Caco-2 (cell line): Measurements from ENCODE around the gene FAM151A. TPM values are rescaled to one million over a fixed set of nuclear protein-coding genes. Genes with fewer than 3 reads are reported as not detected.

Source experiments
- BruUV-seq: library from RNA; stranded (reverse); fragments of 400-500 nt; replicated peaks from 2 replicates; lab custom pipeline; 2021; lab: Mats Ljungman, UMichigan
- CTCF ChIA-PET: fragments of 300-600 bp; sonication (Branson Sonifier 250); formaldehyde crosslinking; loops from one replicate; lab custom pipeline; 2022; ENCODE audit warnings: antibody characterized with exemption; lab: Charles Lee
- POLR2A ChIA-PET: fragments of 300-600 bp; sonication (Branson Sonifier 250); formaldehyde crosslinking; loops from one replicate; lab custom pipeline; 2022; ENCODE audit warnings: antibody characterized with exemption; lab: Charles Lee
- DNase-seq, 2 experiments: peaks; one replicate each; pipeline versions ENCODE4 v3.0.0 to v3.0.0-alpha.2; 2020 to 2022
- H3K27me3 ChIP-seq: replicated peaks from 2 replicates; pipeline ENCODE4 v1.6.0; 2011; ENCODE audit warnings: low read length; ENCODE audit not compliant: control insufficient read depth, insufficient read depth
- H3K36me3 ChIP-seq: 2 replicates; pipeline ENCODE4 v1.5.1; 2011; ENCODE audit warnings: low read length; ENCODE audit not compliant: control insufficient read depth, insufficient read depth
- H3K4me1 ChIP-seq: fragments of 250-450 bp; sonication (Bioruptor Pico); 2 replicates; pipeline ENCODE4 v1.5.1; 2020; ENCODE audit warnings: mild to moderate bottlenecking
- H3K4me3 ChIP-seq: 2 replicates; pipeline ENCODE4 v1.5.1; 2011; ENCODE audit warnings: low read depth, mild to moderate bottlenecking, control low read depth, low read length
- H3K9me3 ChIP-seq: fragments of 250-450 bp; sonication (Bioruptor Pico); 2 replicates; pipeline ENCODE4 v1.5.1; 2020; ENCODE audit warnings: mild to moderate bottlenecking, moderate library complexity
- H3K27ac Mint-ChIP-seq: one replicate; pipeline ENCODE4 v1.8.0; 2022; ENCODE audit warnings: mixed read lengths; ENCODE audit not compliant: unreplicated experiment
- H3K27me3 Mint-ChIP-seq: one replicate; pipeline ENCODE4 v1.8.0; 2022; ENCODE audit warnings: mixed read lengths; ENCODE audit not compliant: insufficient read depth, unreplicated experiment
- H3K36me3 Mint-ChIP-seq: one replicate; pipeline ENCODE4 v1.8.0; 2022; ENCODE audit warnings: mild to moderate bottlenecking, mixed read lengths; ENCODE audit not compliant: insufficient read depth, unreplicated experiment
- H3K4me1 Mint-ChIP-seq: one replicate; pipeline ENCODE4 v1.8.0; 2022; ENCODE audit warnings: low read depth, mixed read lengths; ENCODE audit not compliant: unreplicated experiment
- H3K4me3 Mint-ChIP-seq: one replicate; pipeline ENCODE4 v1.8.0; 2022; ENCODE audit warnings: mild to moderate bottlenecking, moderate library complexity, mixed read lengths; ENCODE audit not compliant: unreplicated experiment
- H3K9me3 Mint-ChIP-seq: one replicate; pipeline ENCODE4 v1.8.0; 2022; ENCODE audit warnings: mixed read lengths; ENCODE audit not compliant: unreplicated experiment
- CTCF ChIP-seq, 2 experiments: fragments of 200-600 bp in 1 of 2; IDR thresholded peaks; 1 replicate in 1 of 2; 2 replicates in 1 of 2; pipeline versions ENCODE4 v1.5.1 to v1.8.0; 2011 to 2022; ENCODE audit warnings: antibody characterized with exemption in 1 of 2, control low read depth in 1 of 2, inconsistent platforms in 1 of 2, low read depth in 1 of 2, low read length in 1 of 2, mild to moderate bottlenecking in 1 of 2, moderate library complexity in 1 of 2; ENCODE audit not compliant: insufficient read depth in 1 of 2, severe bottlenecking in 1 of 2, unreplicated experiment in 1 of 2
- intact Hi-C: fragments of 100-400 bp; cut with micrococcal nuclease; formaldehyde crosslinking; loops from one replicate; pipeline ENCODE4 v1.10.0; 2022; ENCODE audit not compliant: unreplicated experiment
- total RNA-seq: library from RNA; stranded (reverse); gene quantifications from 2 replicates; pipeline ENCODE4 v1.2.3, GENCODE V29; 2022

FAM151A gene
- total RNA-seq, 1 experiment from 2014 or later, result 22.3 TPM

DNA sequence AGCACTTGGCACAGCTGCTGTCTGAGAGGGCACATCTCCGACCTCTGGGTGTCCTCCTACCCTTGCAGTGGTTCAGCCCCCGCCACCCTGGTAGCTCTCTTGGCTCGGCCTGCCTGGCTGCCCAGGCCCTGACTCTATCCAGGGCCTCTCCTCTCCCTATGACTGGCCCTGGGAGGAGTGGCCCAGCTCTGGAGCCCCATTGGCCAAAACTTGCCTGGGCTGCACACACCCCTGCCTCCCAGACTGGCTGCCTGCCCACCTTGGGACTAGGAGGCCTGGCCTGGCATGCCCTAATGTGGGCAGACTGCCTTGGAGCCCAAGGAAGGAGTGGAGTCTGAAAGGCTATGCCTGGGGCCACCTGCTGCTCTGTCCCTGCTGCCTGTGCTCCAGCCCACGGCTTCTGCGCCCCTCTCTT, 41.7 kb downstream of the FAM151A start:
- H3K27me3 Mint-ChIP-seq, result no peaks in the 10 kb centered on the region
- intact Hi-C loops, result no loop called here
- H3K4me3 Mint-ChIP-seq, result no peak overlapping the region
- H3K27ac Mint-ChIP-seq, result no peak overlapping the region
- H3K9me3 Mint-ChIP-seq, result no peaks in the 10 kb centered on the region
- DNase-seq, result no peak
- ChIA-PET POLR2A (no interaction called here), CTCF (no interaction called here)
- no peaks in the 10 kb centered on the region for H3K36me3 Mint-ChIP-seq
- Histone ChIP-seq H3K36me3 (no peaks in the 10 kb centered on the region), H3K4me1 (no peaks in the 10 kb centered on the region), H3K4me3 (no peak overlapping the region), H3K9me3 (no peaks in the 10 kb centered on the region), H3K27me3 (no peaks in the 10 kb centered on the region)
- no TSS peak for BruUV-seq
- no peak for TF ChIP-seq CTCF (IDR thresholded peaks at IDR 0.05; ENCODE audit: insufficient read depth in 1 of 2, low read depth in 1 of 2, low read length in 1 of 2, severe bottlenecking in 1 of 2, unreplicated experiment in 1 of 2)
- peaks cover 6% of the 10 kb centered on the region for H3K4me1 Mint-ChIP-seq

DNA sequence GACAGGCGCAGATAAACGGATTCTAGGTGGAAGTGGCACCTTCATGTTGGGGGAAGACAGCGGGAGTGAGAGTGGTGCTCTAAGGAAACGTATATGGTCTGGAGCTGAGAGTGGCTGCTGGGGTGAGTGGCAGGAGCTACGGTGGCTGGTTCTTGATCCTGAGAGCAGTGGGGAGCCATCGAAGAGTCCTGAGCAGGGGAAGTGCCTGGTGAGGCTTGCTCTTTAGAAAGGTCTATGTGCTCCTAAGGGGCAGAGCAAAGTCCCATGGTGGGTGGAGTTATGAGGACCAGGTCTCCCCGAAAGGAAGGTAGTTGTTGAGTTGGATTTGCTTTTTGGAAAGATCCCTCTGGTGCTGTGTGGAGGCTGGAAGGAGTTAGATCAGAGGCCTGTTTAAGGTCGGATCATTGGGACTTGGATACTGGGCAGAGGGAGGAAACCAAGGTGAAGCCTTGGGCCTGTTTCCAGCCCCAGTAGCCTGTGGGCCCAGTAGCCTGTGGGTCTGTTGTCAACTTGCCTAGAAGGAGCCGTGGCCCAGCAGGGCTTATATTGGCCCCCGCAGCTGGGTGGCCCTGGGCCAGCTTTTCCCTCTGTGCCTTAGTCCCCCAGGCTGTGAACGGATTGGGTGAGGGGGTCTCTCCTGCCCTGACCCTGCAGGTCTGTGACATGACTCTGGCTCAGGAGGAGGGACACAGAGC, 42.3 kb downstream of the FAM151A start:
- Histone ChIP-seq H3K9me3 (no peaks in the 10 kb centered on the region), H3K4me3 (no peak overlapping the region), H3K4me1 (no peaks in the 10 kb centered on the region), H3K36me3 (no peaks in the 10 kb centered on the region), H3K27me3 (no peaks in the 10 kb centered on the region)
- Mint-ChIP-seq H3K4me3 (no peak overlapping the region), H3K9me3 (no peaks in the 10 kb centered on the region), H3K36me3 (no peaks in the 10 kb centered on the region), H3K4me1 (peaks cover 6% of the 10 kb centered on the region), H3K27ac (no peak overlapping the region), H3K27me3 (no peaks in the 10 kb centered on the region)
- TF ChIP-seq CTCF (IDR thresholded peaks at IDR 0.05; ENCODE audit: insufficient read depth in 1 of 2, low read depth in 1 of 2, low read length in 1 of 2, severe bottlenecking in 1 of 2, unreplicated experiment in 1 of 2), result no peak
- ChIA-PET POLR2A (no interaction called here), CTCF (no interaction called here)
- BruUV-seq, result no TSS peak
- intact Hi-C loops, result no loop called here
- no peak for DNase-seq

GRCh38 chr1:54579337-54579781, 44.0 kb downstream of the FAM151A start:
- Mint-ChIP-seq H3K4me3 (no peak overlapping the region), H3K27me3 (no peaks in the 10 kb centered on the region), H3K36me3 (no peaks in the 10 kb centered on the region), H3K27ac (no peak overlapping the region), H3K4me1 (peaks cover 6% of the 10 kb centered on the region), H3K9me3 (no peaks in the 10 kb centered on the region)
- DNase-seq, result no peak
- BruUV-seq, result no TSS peak
- TF ChIP-seq CTCF (IDR thresholded peaks at IDR 0.05; ENCODE audit: insufficient read depth in 1 of 2, low read depth in 1 of 2, low read length in 1 of 2, severe bottlenecking in 1 of 2, unreplicated experiment in 1 of 2), result no peak
- Histone ChIP-seq H3K36me3 (no peaks in the 10 kb centered on the region), H3K4me1 (no peaks in the 10 kb centered on the region), H3K4me3 (no peak overlapping the region), H3K9me3 (no peaks in the 10 kb centered on the region), H3K27me3 (no peaks in the 10 kb centered on the region)
- ChIA-PET CTCF (no interaction called here), POLR2A (no interaction called here)
- intact Hi-C loops, result loop anchor here (10.0 kb wide), 1 partner anchor 65 kb away; the partner anchor contains the start of gene MROH7
